PC-9 (cell line): ENCODE results near the gene RNF43. TPM values are rescaled to one million over a fixed set of nuclear protein-coding genes. Genes with fewer than 3 reads are reported as not detected.
A peak's percentile ranks its signal among the peaks of the same experiment; 100 is the strongest.

Source experiments
- BruUV-seq: library from RNA; stranded (reverse); fragments of 400-500 nt; replicated peaks from 2 replicates; lab custom pipeline; 2021; lab: Mats Ljungman, UMichigan
- CTCF ChIA-PET: fragments of 300-600 bp; sonication (Branson Sonifier 250); formaldehyde crosslinking; loops from one replicate; lab custom pipeline; 2022; ENCODE audit warnings: antibody characterized with exemption; lab: Charles Lee
- POLR2A ChIA-PET: fragments of 300-600 bp; sonication (Branson Sonifier 250); formaldehyde crosslinking; loops from one replicate; lab custom pipeline; 2022; ENCODE audit warnings: antibody characterized with exemption; ENCODE audit not compliant: unreplicated experiment; lab: Charles Lee
- DNase-seq, 2 experiments: peaks; one replicate each; pipeline versions ENCODE4 v3.0.0 to v3.0.0-alpha.2; 2015 to 2022; ENCODE audit warnings: mixed read lengths in 1 of 2
- H2AFZ ChIP-seq: fragments of 200-600 bp; sonication (generic); 2 replicates; pipeline ENCODE4 v1.8.1; 2017; ENCODE audit warnings: antibody characterized with exemption
- H3F3A ChIP-seq: fragments of 200-600 bp; sonication (generic); 2 replicates; pipeline ENCODE4 v1.8.1; 2017; ENCODE audit warnings: antibody characterized with exemption, mild to moderate bottlenecking, low read depth; ENCODE audit not compliant: insufficient read depth
- H3K27ac ChIP-seq: fragments of 200-600 bp; sonication (generic); 2 replicates; pipeline ENCODE4 v1.6.1; 2016; ENCODE audit warnings: mixed run types
- H3K27me3 ChIP-seq: fragments of 200-600 bp; sonication (generic); 2 replicates; pipeline ENCODE4 v1.6.1; 2016; ENCODE audit warnings: low read depth, mixed run types; ENCODE audit not compliant: insufficient read depth
- H3K36me3 ChIP-seq: fragments of 200-600 bp; sonication (generic); 2 replicates; pipeline ENCODE4 v1.6.1; 2016; ENCODE audit warnings: low read depth, mixed run types
- H3K4me1 ChIP-seq: fragments of 200-600 bp; sonication (generic); replicated peaks from 2 replicates; pipeline ENCODE4 v1.6.1; 2016; ENCODE audit warnings: mixed run types; ENCODE audit not compliant: insufficient read depth
- H3K4me2 ChIP-seq: fragments of 200-600 bp; sonication (generic); 2 replicates; pipeline ENCODE4 v1.6.1; 2017; ENCODE audit warnings: mixed run types
- H3K4me3 ChIP-seq: fragments of 200-600 bp; sonication (generic); 2 replicates; pipeline ENCODE4 v1.6.1; 2016; ENCODE audit warnings: mixed run types
- H3K79me2 ChIP-seq: fragments of 200-600 bp; sonication (generic); 2 replicates; pipeline ENCODE4 v1.6.1; 2017; ENCODE audit warnings: low read depth, mixed run types
- H3K9me2 ChIP-seq: fragments of 200-600 bp; sonication (generic); 2 replicates; pipeline ENCODE4 v1.8.1; 2017; ENCODE audit warnings: mild to moderate bottlenecking; ENCODE audit not compliant: insufficient read depth
- H3K9me3 ChIP-seq: fragments of 200-600 bp; sonication (generic); 2 replicates; pipeline ENCODE4 v1.8.1; 2016; ENCODE audit warnings: low read depth; ENCODE audit not compliant: insufficient read depth
- H4K20me1 ChIP-seq: fragments of 200-600 bp; sonication (generic); 2 replicates; pipeline ENCODE4 v1.8.1; 2017; ENCODE audit not compliant: insufficient read depth
- EZH2 ChIP-seq: fragments of 200-600 bp; sonication (generic); IDR thresholded peaks from 2 replicates; pipeline ENCODE4 v1.8.0; 2017; ENCODE audit warnings: antibody characterized with exemption, low read depth
- intact Hi-C: fragments of 100-400 bp; cut with micrococcal nuclease; formaldehyde crosslinking; loops from one replicate; pipeline ENCODE4 v1.10.0; 2022; ENCODE audit not compliant: unreplicated experiment
- total RNA-seq: library from RNA; stranded (reverse); gene quantifications from 2 replicates; pipeline ENCODE4 v1.2.3, GENCODE V29; 2021
- TF ChIP-seq, protein P1 (sequence below): fragments of 200-600 bp; sonication (generic); conservative IDR thresholded peaks from 2 replicates; pipeline ENCODE4 v1.6.1; 2017; ENCODE audit warnings: mixed run types, antibody characterized with exemption, mild to moderate bottlenecking, moderate library complexity

RNF43 gene
- total RNA-seq, 1 experiment from 2014 or later, result 0.33 TPM

DNA sequence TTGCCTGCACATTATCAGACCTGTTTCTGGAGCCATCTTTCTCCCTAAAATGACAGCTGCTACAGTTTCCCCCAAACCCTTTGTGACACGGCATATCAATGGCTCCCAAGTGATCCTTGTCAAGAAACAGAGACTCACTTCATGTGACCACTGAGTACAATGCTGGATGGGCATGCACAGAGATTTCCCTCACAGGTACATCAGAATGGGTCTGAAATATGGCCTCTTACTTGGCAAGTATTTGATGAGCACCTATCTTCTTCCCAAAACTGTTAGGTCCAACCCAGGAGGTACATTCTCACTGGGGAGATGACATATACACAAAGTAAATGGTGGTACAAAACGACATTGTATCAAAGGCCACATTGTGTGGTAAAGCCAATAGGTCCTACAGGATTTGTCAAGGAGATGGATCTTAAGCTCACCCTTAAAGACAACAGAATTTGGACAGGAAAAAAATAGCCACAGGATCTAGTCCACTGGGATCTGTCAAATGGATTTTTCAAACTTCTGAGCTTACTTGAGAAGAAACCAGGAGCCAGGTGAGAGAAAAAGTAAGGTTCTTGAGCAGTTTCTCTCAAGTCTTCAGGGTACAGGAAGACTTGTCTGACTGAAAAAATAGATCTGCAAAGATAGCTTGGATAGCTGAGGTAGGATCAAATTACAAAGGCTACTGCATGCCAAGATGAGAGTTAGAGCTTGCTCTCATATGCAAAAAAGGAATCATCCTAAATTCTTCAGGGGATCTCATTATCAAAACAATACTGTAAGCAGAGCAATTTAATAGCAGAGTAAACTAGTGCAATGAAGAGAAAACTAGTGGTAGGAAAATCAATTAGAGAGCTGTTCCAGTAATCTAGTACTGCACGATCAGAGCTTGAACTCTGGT lies 28.8 kb downstream of the RNF43 start:
- Histone ChIP-seq H3K79me2 (no peaks in the 10 kb centered on the region), H3K9me3 (no peaks in the 10 kb centered on the region), H3K4me3 (no peak overlapping the region), H2AFZ (no peak overlapping the region), H3K27ac (0 out of 2 replicates have a peak overlapping the region, but pooled peaks have one; percentile 0), H4K20me1 (no peaks in the 10 kb centered on the region), H3K4me1 (peaks cover 48% of the 10 kb centered on the region), H3F3A (peaks cover 13% of the 10 kb centered on the region), H3K36me3 (no peaks in the 10 kb centered on the region), H3K27me3 (peaks cover 52% of the 10 kb centered on the region), H3K9me2 (no peaks in the 10 kb centered on the region), H3K4me2 (peak overlapping the region; percentile 40)
- POLR2A ChIA-PET, result no interaction called here
- BruUV-seq, result no TSS peak
- TF ChIP-seq, protein P1, sequence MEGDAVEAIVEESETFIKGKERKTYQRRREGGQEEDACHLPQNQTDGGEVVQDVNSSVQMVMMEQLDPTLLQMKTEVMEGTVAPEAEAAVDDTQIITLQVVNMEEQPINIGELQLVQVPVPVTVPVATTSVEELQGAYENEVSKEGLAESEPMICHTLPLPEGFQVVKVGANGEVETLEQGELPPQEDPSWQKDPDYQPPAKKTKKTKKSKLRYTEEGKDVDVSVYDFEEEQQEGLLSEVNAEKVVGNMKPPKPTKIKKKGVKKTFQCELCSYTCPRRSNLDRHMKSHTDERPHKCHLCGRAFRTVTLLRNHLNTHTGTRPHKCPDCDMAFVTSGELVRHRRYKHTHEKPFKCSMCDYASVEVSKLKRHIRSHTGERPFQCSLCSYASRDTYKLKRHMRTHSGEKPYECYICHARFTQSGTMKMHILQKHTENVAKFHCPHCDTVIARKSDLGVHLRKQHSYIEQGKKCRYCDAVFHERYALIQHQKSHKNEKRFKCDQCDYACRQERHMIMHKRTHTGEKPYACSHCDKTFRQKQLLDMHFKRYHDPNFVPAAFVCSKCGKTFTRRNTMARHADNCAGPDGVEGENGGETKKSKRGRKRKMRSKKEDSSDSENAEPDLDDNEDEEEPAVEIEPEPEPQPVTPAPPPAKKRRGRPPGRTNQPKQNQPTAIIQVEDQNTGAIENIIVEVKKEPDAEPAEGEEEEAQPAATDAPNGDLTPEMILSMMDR, result no peak
- TF ChIP-seq EZH2, result no peak
- intact Hi-C loops, result no loop called here
- peak in 1 of 2 experiments; percentile 63 for DNase-seq
- CTCF ChIA-PET, result interaction anchor here (0.6 kb wide), 2 partner anchors 22 to 597 kb away, joined by 3 read pairs; no protein-coding TSS in a partner anchor

DNA sequence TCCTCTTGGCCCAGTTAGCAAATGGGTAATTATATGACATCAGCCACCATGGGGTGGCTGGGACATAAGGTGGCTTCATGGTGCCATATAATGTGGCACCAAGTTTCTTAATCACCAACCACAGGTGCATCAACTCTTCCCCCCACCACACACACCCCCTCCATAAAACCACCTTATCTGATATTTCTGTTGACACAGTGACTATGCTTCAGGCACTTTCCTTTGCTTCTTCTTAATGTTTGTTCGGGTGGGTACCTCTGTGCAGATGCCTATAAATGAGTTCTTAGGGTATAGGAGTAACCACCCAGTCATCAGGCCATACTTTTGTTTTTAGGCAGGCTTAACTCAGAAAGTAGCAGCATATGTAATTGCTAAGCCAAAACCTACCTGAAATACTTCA lies 29.5 kb downstream of the RNF43 start:
- H3K4me1 ChIP-seq, result peaks cover 48% of the 10 kb centered on the region
- peak; percentile 37 to 95 for DNase-seq
- H3K4me3 ChIP-seq, result no peak overlapping the region
- no peaks in the 10 kb centered on the region for H3K79me2 ChIP-seq
- H3K36me3 ChIP-seq, result no peaks in the 10 kb centered on the region
- peaks cover 59% of the 10 kb centered on the region for H3K27me3 ChIP-seq
- peaks cover 13% of the 10 kb centered on the region for H3F3A ChIP-seq
- ChIA-PET POLR2A (no interaction called here), CTCF (interaction anchor here (0.6 kb wide), 3 partner anchors 22 to 596 kb away, joined by 3 read pairs; partner anchors contain the start of gene RNF43)
- intact Hi-C loops, result no loop called here
- no peak overlapping the region for H2AFZ ChIP-seq
- no peaks in the 10 kb centered on the region for H3K9me2 ChIP-seq
- no TSS peak for BruUV-seq
- H3K27ac ChIP-seq, result 0 out of 2 replicates have a peak overlapping the region, but pooled peaks have one; percentile 0
- no peaks in the 10 kb centered on the region for H4K20me1 ChIP-seq
- TF ChIP-seq, protein P1, result no peak
- TF ChIP-seq EZH2, result no peak
- H3K4me2 ChIP-seq, result peak overlapping the region; percentile 40
- no peaks in the 10 kb centered on the region for H3K9me3 ChIP-seq

DNA sequence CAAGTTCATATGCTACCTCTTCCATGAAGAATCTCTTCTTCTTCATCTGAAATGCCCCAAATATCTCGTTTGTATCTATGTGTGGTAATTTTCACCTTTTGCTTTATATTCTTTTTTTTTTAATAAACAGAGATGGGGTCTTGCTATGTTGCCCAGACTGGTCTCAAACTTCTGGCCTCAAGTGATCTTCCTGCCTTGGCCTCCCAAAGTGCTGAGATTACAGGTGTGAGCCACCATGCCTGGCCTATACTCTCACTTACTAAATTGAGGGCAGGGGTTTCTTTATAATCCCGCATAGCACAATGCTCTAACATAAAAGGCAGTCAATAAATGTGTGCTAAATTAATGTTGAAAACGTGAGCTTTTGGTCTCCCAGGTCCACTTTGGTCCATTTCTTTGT lies 30.6 kb downstream of the RNF43 start:
- H3F3A ChIP-seq, result peaks cover 13% of the 10 kb centered on the region
- H4K20me1 ChIP-seq, result no peaks in the 10 kb centered on the region
- H3K79me2 ChIP-seq, result no peaks in the 10 kb centered on the region
- H3K4me2 ChIP-seq, result no peak overlapping the region
- intact Hi-C loops, result no loop called here
- H3K27ac ChIP-seq, result no peak overlapping the region
- CTCF ChIA-PET, result no interaction called here
- H3K9me3 ChIP-seq, result no peaks in the 10 kb centered on the region
- H3K9me2 ChIP-seq, result no peaks in the 10 kb centered on the region
- no peak overlapping the region for H3K4me3 ChIP-seq
- no peak for DNase-seq
- no peaks in the 10 kb centered on the region for H3K36me3 ChIP-seq
- peaks cover 61% of the 10 kb centered on the region for H3K27me3 ChIP-seq
- peaks cover 42% of the 10 kb centered on the region for H3K4me1 ChIP-seq
- H2AFZ ChIP-seq, result no peak overlapping the region
- POLR2A ChIA-PET, result no interaction called here
- TF ChIP-seq EZH2, result no peak
- TF ChIP-seq, protein P1, result no peak
- no TSS peak for BruUV-seq
